H9 (cell line): Measurements from ENCODE around the gene GAREM1. TPM values are rescaled to one million over a fixed set of nuclear protein-coding genes. Genes with fewer than 3 reads are reported as not detected.

Experiments
- DNase-seq: peaks from one replicate; pipeline ENCODE4 v3.0.0-alpha.2; 2017
- H2AFZ ChIP-seq: one replicate; pipeline ENCODE4 v1.6.1; 2013; ENCODE audit warnings: mild to moderate bottlenecking, low read length, control low read depth, moderate library complexity
- H2AK5ac ChIP-seq: 2 replicates; pipeline ENCODE4 v1.6.1; 2013; ENCODE audit warnings: low read length, control low read depth, mixed read lengths; ENCODE audit not compliant: insufficient read length
- H2BK120ac ChIP-seq: one replicate; pipeline ENCODE4 v1.6.1; 2013; ENCODE audit warnings: low read depth, mild to moderate bottlenecking, low read length, control low read depth, inconsistent platforms; ENCODE audit not compliant: poor library complexity, severe bottlenecking
- H2BK12ac ChIP-seq: 2 replicates; pipeline ENCODE4 v1.6.1; 2013; ENCODE audit warnings: low read length, control low read depth, mixed read lengths, low read depth; ENCODE audit not compliant: insufficient read length
- H2BK15ac ChIP-seq: 2 replicates; pipeline ENCODE4 v1.6.1; 2013; ENCODE audit warnings: low read depth, low read length, control low read depth
- H2BK20ac ChIP-seq: one replicate; pipeline ENCODE4 v1.6.1; 2013; ENCODE audit warnings: low read depth, mild to moderate bottlenecking, low read length, control low read depth, inconsistent platforms; ENCODE audit not compliant: poor library complexity, severe bottlenecking
- H2BK5ac ChIP-seq: 2 replicates; pipeline ENCODE4 v1.6.1; 2013; ENCODE audit warnings: low read length, control low read depth, mixed read lengths; ENCODE audit not compliant: insufficient read length
- H3K14ac ChIP-seq: 2 replicates; pipeline ENCODE4 v1.6.1; 2013; ENCODE audit warnings: low read length, control low read depth; ENCODE audit not compliant: insufficient read depth
- H3K18ac ChIP-seq: 2 replicates; pipeline ENCODE4 v1.6.1; 2013; ENCODE audit warnings: low read depth, mild to moderate bottlenecking, mixed read lengths, low read length, control low read depth; ENCODE audit not compliant: insufficient read length
- H3K23ac ChIP-seq: 2 replicates; pipeline ENCODE4 v1.6.1; 2013; ENCODE audit warnings: low read length, control low read depth, mixed read lengths, low read depth; ENCODE audit not compliant: insufficient read length
- H3K23me2 ChIP-seq: 2 replicates; pipeline ENCODE4 v1.6.1; 2013; ENCODE audit warnings: low read depth, mild to moderate bottlenecking, mixed read lengths, low read length, control low read depth; ENCODE audit not compliant: insufficient read length, poor library complexity, severe bottlenecking
- H3K27ac ChIP-seq: 2 replicates; pipeline ENCODE4 v1.5.1; 2013; ENCODE audit warnings: low read length, control low read depth, mixed read lengths, low read depth; ENCODE audit not compliant: insufficient read length
- H3K27me3 ChIP-seq: 2 replicates; pipeline ENCODE4 v1.6.1; 2013; ENCODE audit warnings: low read length, control low read depth, inconsistent platforms; ENCODE audit not compliant: insufficient read depth
- H3K4ac ChIP-seq: 2 replicates; pipeline ENCODE4 v1.6.1; 2013; ENCODE audit warnings: low read depth, mild to moderate bottlenecking, control low read depth, inconsistent platforms, low read length, moderate library complexity
- H3K4me1 ChIP-seq: 2 replicates; pipeline ENCODE4 v1.6.1; 2013; ENCODE audit warnings: low read length, control low read depth, inconsistent platforms; ENCODE audit not compliant: insufficient read depth
- H3K4me2 ChIP-seq: 2 replicates; pipeline ENCODE4 v1.6.1; 2013; ENCODE audit warnings: low read length, control low read depth, mixed read lengths; ENCODE audit not compliant: insufficient read length, insufficient read depth
- H3K56ac ChIP-seq: 2 replicates; pipeline ENCODE4 v1.6.1; 2013; ENCODE audit warnings: low read depth, mild to moderate bottlenecking, mixed read lengths, low read length, control low read depth; ENCODE audit not compliant: insufficient read length
- H3K79me1 ChIP-seq: 2 replicates; pipeline ENCODE4 v1.6.1; 2013; ENCODE audit warnings: low read depth, mild to moderate bottlenecking, moderate library complexity, low read length, control low read depth, inconsistent platforms; ENCODE audit not compliant: insufficient read depth, poor library complexity, severe bottlenecking
- H3K79me2 ChIP-seq: 2 replicates; pipeline ENCODE4 v1.6.1; 2013; ENCODE audit warnings: low read length, control low read depth, inconsistent platforms; ENCODE audit not compliant: insufficient read depth
- H3K9ac ChIP-seq: 2 replicates; pipeline ENCODE4 v1.6.1; 2013; ENCODE audit warnings: low read length, control low read depth, mixed read lengths; ENCODE audit not compliant: insufficient read length; ENCODE audit errors: extremely low read depth
- H3K9me3 ChIP-seq: one replicate; pipeline ENCODE4 v1.6.1; 2013; ENCODE audit warnings: low read depth, low read length, inconsistent platforms; ENCODE audit not compliant: control insufficient read depth
- H3T11ph ChIP-seq: one replicate; pipeline ENCODE4 v1.6.1; 2013; ENCODE audit warnings: mild to moderate bottlenecking, low read length, control low read depth, inconsistent platforms
- H4K20me1 ChIP-seq: one replicate; pipeline ENCODE4 v1.6.1; 2013; ENCODE audit not compliant: control insufficient read depth, insufficient read length, insufficient read depth
- H4K5ac ChIP-seq: 2 replicates; pipeline ENCODE4 v1.6.1; 2013; ENCODE audit warnings: low read depth, mild to moderate bottlenecking, mixed read lengths, low read length, control low read depth; ENCODE audit not compliant: insufficient read length
- H4K8ac ChIP-seq: replicated peaks from 2 replicates; pipeline ENCODE4 v1.6.1; 2013; ENCODE audit warnings: low read length, control low read depth, mixed read lengths, low read depth; ENCODE audit not compliant: insufficient read length
- H4K91ac ChIP-seq: 2 replicates; pipeline ENCODE4 v1.6.1; 2013; ENCODE audit warnings: low read depth, mild to moderate bottlenecking, moderate library complexity, mixed read lengths, low read length, control low read depth; ENCODE audit not compliant: insufficient read length
- H3K27ac Mint-ChIP-seq, 3 experiments: 2 replicates in 2 of 3; 3 replicates in 1 of 3; pipeline ENCODE4 v1.8.0; 2020 to 2021; ENCODE audit warnings: mixed read lengths in 3 of 3, mild to moderate bottlenecking in 1 of 3, moderate library complexity in 1 of 3
- H3K27me3 Mint-ChIP-seq: 2 replicates; pipeline ENCODE4 v1.8.0; 2021; ENCODE audit warnings: low read depth, mild to moderate bottlenecking, moderate library complexity, mixed read lengths
- H3K36me3 Mint-ChIP-seq, 3 experiments: 2 replicates in 2 of 3; 3 replicates in 1 of 3; pipeline ENCODE4 v1.8.0; 2020 to 2021; ENCODE audit warnings: low read depth in 3 of 3, mixed read lengths in 3 of 3; ENCODE audit not compliant: insufficient read depth in 1 of 3
- H3K4me1 Mint-ChIP-seq, 2 experiments: 2 replicates each; pipeline ENCODE4 v1.8.0; 2020; ENCODE audit warnings: mixed read lengths in 2 of 2
- H3K4me3 Mint-ChIP-seq, 2 experiments: 2 replicates in 1 of 2; 3 replicates in 1 of 2; pipeline ENCODE4 v1.8.0; 2020 to 2021; ENCODE audit warnings: mild to moderate bottlenecking in 2 of 2, mixed read lengths in 2 of 2, moderate library complexity in 1 of 2
- H3K9me3 Mint-ChIP-seq, 2 experiments: 2 replicates in 1 of 2; 3 replicates in 1 of 2; pipeline ENCODE4 v1.8.0; 2020; ENCODE audit warnings: mild to moderate bottlenecking in 2 of 2, mixed read lengths in 2 of 2, moderate library complexity in 1 of 2
- CTCF ChIP-seq: fragments of 200-600 bp; sonication (generic); conservative IDR thresholded peaks from 3 replicates; pipeline ENCODE4 v1.8.0; 2021; ENCODE audit warnings: antibody characterized with exemption, mild to moderate bottlenecking
- WGBS: extraction: QIAGEN DNeasy Blood & Tissue Kit; methylation state at CpG from one replicate; pipeline ENCODE4 v1.1.7; 2013; ENCODE audit warnings: missing lambda C conversion rate, low lambda C conversion rate, mixed read lengths; ENCODE audit not compliant: insufficient read length; ENCODE audit errors: extremely low coverage; 5-methylcytosine and 5-hydroxymethylcytosine counted together
- total RNA-seq: library from RNA; stranded (reverse); gene quantifications from 2 replicates; pipeline ENCODE4 v1.2.1, GENCODE V29; 2021

GAREM1 gene
- total RNA-seq, 1 experiment from 2014 or later = 4.4 TPM

DNA sequence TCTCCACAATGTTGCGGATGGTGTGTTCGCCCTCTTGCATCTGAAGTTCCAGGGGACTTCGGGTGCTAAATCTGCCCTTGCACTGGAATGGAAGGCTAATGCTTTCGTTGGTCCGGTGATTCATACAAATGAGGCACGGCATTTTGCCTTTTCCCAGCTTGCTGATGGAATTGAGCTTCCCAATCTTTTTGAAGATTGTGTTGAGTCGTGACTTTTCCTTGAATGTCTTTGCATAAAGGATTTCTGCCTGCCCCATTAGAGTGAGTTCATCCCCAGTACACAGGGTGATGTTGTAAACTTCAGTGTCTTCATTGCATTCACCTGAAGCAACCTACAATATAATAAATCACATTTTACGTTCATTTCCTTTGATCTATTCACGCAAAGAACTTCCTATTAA, 182.8 kb downstream of the GAREM1 start:
- Histone ChIP-seq H3K18ac (no peak overlapping the region), H4K5ac (no peak overlapping the region), H2BK20ac (no peak overlapping the region), H3K79me1 (no peaks in the 10 kb centered on the region), H3K4me2 (no peak overlapping the region), H3K23ac (no peak overlapping the region), H3K79me2 (no peaks in the 10 kb centered on the region), H4K8ac (no peak overlapping the region), H4K91ac (no peak overlapping the region), H2AK5ac (no peak overlapping the region), H3K27ac (no peak overlapping the region), H3T11ph (no peak overlapping the region), H2BK15ac (no peak overlapping the region), H3K14ac (no peak overlapping the region), H4K20me1 (no peaks in the 10 kb centered on the region), H3K4me1 (no peaks in the 10 kb centered on the region), H3K23me2 (no peaks in the 10 kb centered on the region), H3K4ac (no peak overlapping the region), H2BK12ac (no peak overlapping the region), H3K56ac (no peak overlapping the region), H2BK120ac (no peak overlapping the region), H2BK5ac (no peak overlapping the region), H3K27me3 (no peaks in the 10 kb centered on the region), H3K9ac (no peak overlapping the region), H2AFZ (no peak overlapping the region), H3K9me3 (no peaks in the 10 kb centered on the region)
- Mint-ChIP-seq H3K27me3 (no peaks in the 10 kb centered on the region), H3K9me3 (no peaks in the 10 kb centered on the region; a peak in 1 of 5 replicates), H3K4me3 (no peak overlapping the region), H3K4me1 (peaks cover 0 to 9% of the 10 kb centered on the region in 2 experiments; a peak in 1 of 4 replicates), H3K36me3 (peaks cover 0 to 4% (median 2%) of the 10 kb centered on the region in 3 experiments; a peak in 4 of 7 replicates), H3K27ac (no peak overlapping the region)
- no peak for DNase-seq
- no peak for TF ChIP-seq CTCF
- no CpG with 5 or more reads among the region's 9 CpGs for WGBS
